ENCODE measurements around the gene SYPL1.

- TF ChIP-seq EGR1 (IDR thresholded peaks at IDR 0.05): no peak
- TF ChIP-seq NFIC (IDR thresholded peaks at IDR 0.05): no peak
- no peak for TF ChIP-seq CREB1 (IDR thresholded peaks at IDR 0.05; ENCODE audit: low read depth)
- TF ChIP-seq REST (IDR thresholded peaks at IDR 0.05; ENCODE audit: low read depth): no peak
- no peak for TF ChIP-seq ZBTB7A (IDR thresholded peaks at IDR 0.05; ENCODE audit: low read depth)
- TF ChIP-seq EP300 (IDR thresholded peaks at IDR 0.05; ENCODE audit: borderline replicate concordance): no peak
- TF ChIP-seq YY1 (IDR thresholded peaks at IDR 0.05; ENCODE audit: low read depth): no peak
- TF ChIP-seq TCF12 (IDR thresholded peaks at IDR 0.05; ENCODE audit: low read depth): no peak
- TF ChIP-seq TAF1 (IDR thresholded peaks at IDR 0.05; ENCODE audit: low read depth): no peak
- no peak for TF ChIP-seq CEBPB (IDR thresholded peaks at IDR 0.05)
- TF ChIP-seq TEAD4 (IDR thresholded peaks at IDR 0.05): no peak
- no peak for TF ChIP-seq RAD21 (IDR thresholded peaks at IDR 0.05; ENCODE audit: low read depth)
Measured at GRCh38 chr7:106110238-106110560, 1.9 kb downstream of the SYPL1 start.

All from Ishikawa (cell line).